Caco-2 (cell line): ENCODE measurements around the gene LMF1. TPM values are rescaled to one million over a fixed set of nuclear protein-coding genes. Genes with fewer than 3 reads are reported as not detected.

Experiments used
- BruUV-seq: library from RNA; stranded (reverse); fragments of 400-500 nt; replicated peaks from 2 replicates; lab custom pipeline; 2021; lab: Mats Ljungman, UMichigan
- CTCF ChIA-PET: fragments of 300-600 bp; sonication (Branson Sonifier 250); formaldehyde crosslinking; loops from one replicate; lab custom pipeline; 2022; ENCODE audit warnings: antibody characterized with exemption; lab: Charles Lee
- POLR2A ChIA-PET: fragments of 300-600 bp; sonication (Branson Sonifier 250); formaldehyde crosslinking; loops from one replicate; lab custom pipeline; 2022; ENCODE audit warnings: antibody characterized with exemption; lab: Charles Lee
- DNase-seq, 2 experiments: peaks; one replicate each; pipeline versions ENCODE4 v3.0.0 to v3.0.0-alpha.2; 2020 to 2022
- H3K27me3 ChIP-seq: replicated peaks from 2 replicates; pipeline ENCODE4 v1.6.0; 2011; ENCODE audit warnings: low read length; ENCODE audit not compliant: control insufficient read depth, insufficient read depth
- H3K36me3 ChIP-seq: 2 replicates; pipeline ENCODE4 v1.5.1; 2011; ENCODE audit warnings: low read length; ENCODE audit not compliant: control insufficient read depth, insufficient read depth
- H3K4me1 ChIP-seq: fragments of 250-450 bp; sonication (Bioruptor Pico); 2 replicates; pipeline ENCODE4 v1.5.1; 2020; ENCODE audit warnings: mild to moderate bottlenecking
- H3K4me3 ChIP-seq: 2 replicates; pipeline ENCODE4 v1.5.1; 2011; ENCODE audit warnings: low read depth, mild to moderate bottlenecking, control low read depth, low read length
- H3K9me3 ChIP-seq: fragments of 250-450 bp; sonication (Bioruptor Pico); 2 replicates; pipeline ENCODE4 v1.5.1; 2020; ENCODE audit warnings: mild to moderate bottlenecking, moderate library complexity
- H3K27ac Mint-ChIP-seq: one replicate; pipeline ENCODE4 v1.8.0; 2022; ENCODE audit warnings: mixed read lengths; ENCODE audit not compliant: unreplicated experiment
- H3K27me3 Mint-ChIP-seq: one replicate; pipeline ENCODE4 v1.8.0; 2022; ENCODE audit warnings: mixed read lengths; ENCODE audit not compliant: insufficient read depth, unreplicated experiment
- H3K36me3 Mint-ChIP-seq: one replicate; pipeline ENCODE4 v1.8.0; 2022; ENCODE audit warnings: mild to moderate bottlenecking, mixed read lengths; ENCODE audit not compliant: insufficient read depth, unreplicated experiment
- H3K4me1 Mint-ChIP-seq: one replicate; pipeline ENCODE4 v1.8.0; 2022; ENCODE audit warnings: low read depth, mixed read lengths; ENCODE audit not compliant: unreplicated experiment
- H3K4me3 Mint-ChIP-seq: one replicate; pipeline ENCODE4 v1.8.0; 2022; ENCODE audit warnings: mild to moderate bottlenecking, moderate library complexity, mixed read lengths; ENCODE audit not compliant: unreplicated experiment
- H3K9me3 Mint-ChIP-seq: one replicate; pipeline ENCODE4 v1.8.0; 2022; ENCODE audit warnings: mixed read lengths; ENCODE audit not compliant: unreplicated experiment
- intact Hi-C: fragments of 100-400 bp; cut with micrococcal nuclease; formaldehyde crosslinking; loops from one replicate; pipeline ENCODE4 v1.10.0; 2022; ENCODE audit not compliant: unreplicated experiment
- total RNA-seq: library from RNA; stranded (reverse); gene quantifications from 2 replicates; pipeline ENCODE4 v1.2.3, GENCODE V29; 2022
- TF ChIP-seq, protein P1 (sequence below), 2 experiments: fragments of 200-600 bp in 1 of 2; IDR thresholded peaks; 1 replicate in 1 of 2; 2 replicates in 1 of 2; pipeline versions ENCODE4 v1.5.1 to v1.8.0; 2011 to 2022; ENCODE audit warnings: antibody characterized with exemption in 1 of 2, control low read depth in 1 of 2, inconsistent platforms in 1 of 2, low read depth in 1 of 2, low read length in 1 of 2, mild to moderate bottlenecking in 1 of 2, moderate library complexity in 1 of 2; ENCODE audit not compliant: insufficient read depth in 1 of 2, severe bottlenecking in 1 of 2, unreplicated experiment in 1 of 2

Gene LMF1
- total RNA-seq, 1 experiment from 2014 or later, result 12.3 TPM

DNA sequence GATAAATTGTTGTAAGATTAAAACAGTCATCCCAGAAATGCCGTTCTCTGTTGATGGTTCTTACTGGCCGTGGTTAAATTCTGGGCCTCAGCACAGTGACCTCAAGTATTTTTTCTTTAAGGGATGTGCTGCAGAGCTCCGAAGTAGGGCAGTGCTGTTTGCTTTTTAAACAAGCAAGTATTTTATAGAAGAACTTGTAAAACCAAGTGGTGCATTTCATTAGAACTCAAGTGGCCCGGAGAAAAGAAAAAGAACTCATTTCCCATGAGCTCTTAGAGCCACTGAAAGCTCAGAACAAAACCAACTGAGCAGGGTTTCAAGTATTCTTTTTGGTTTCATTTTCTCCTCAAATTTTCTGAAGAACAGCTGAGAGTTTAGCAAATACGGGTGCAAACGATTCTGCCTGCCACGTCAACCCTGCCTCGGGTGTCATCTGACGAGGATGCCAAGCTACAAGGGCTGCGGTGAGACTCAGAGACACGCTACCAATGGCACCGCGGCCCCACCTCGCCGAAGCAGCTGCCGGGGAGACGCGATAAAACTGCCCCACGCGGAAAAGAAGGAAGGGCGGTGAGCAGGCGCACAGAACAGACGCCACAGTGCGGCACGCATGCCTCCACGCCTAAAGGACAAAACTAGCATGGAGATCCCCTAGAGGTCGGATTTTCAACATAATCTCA is 6.3 kb downstream of the LMF1 start:
- Mint-ChIP-seq H3K27me3 (no peaks in the 10 kb centered on the region), H3K27ac (no peak overlapping the region), H3K9me3 (peaks cover 16% of the 10 kb centered on the region), H3K4me1 (no peaks in the 10 kb centered on the region), H3K4me3 (no peak overlapping the region), H3K36me3 (no peaks in the 10 kb centered on the region)
- intact Hi-C loops, result no loop called here
- ChIA-PET CTCF (no interaction called here), POLR2A (no interaction called here)
- DNase-seq, result no peak
- Histone ChIP-seq H3K9me3 (no peaks in the 10 kb centered on the region), H3K27me3 (no peaks in the 10 kb centered on the region), H3K4me3 (no peak overlapping the region), H3K36me3 (no peaks in the 10 kb centered on the region), H3K4me1 (peaks cover 2% of the 10 kb centered on the region; the same call in 1 of the 2 replicates)
- TF ChIP-seq, protein P1, sequence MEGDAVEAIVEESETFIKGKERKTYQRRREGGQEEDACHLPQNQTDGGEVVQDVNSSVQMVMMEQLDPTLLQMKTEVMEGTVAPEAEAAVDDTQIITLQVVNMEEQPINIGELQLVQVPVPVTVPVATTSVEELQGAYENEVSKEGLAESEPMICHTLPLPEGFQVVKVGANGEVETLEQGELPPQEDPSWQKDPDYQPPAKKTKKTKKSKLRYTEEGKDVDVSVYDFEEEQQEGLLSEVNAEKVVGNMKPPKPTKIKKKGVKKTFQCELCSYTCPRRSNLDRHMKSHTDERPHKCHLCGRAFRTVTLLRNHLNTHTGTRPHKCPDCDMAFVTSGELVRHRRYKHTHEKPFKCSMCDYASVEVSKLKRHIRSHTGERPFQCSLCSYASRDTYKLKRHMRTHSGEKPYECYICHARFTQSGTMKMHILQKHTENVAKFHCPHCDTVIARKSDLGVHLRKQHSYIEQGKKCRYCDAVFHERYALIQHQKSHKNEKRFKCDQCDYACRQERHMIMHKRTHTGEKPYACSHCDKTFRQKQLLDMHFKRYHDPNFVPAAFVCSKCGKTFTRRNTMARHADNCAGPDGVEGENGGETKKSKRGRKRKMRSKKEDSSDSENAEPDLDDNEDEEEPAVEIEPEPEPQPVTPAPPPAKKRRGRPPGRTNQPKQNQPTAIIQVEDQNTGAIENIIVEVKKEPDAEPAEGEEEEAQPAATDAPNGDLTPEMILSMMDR (IDR thresholded peaks at IDR 0.05; ENCODE audit: insufficient read depth in 1 of 2, low read depth in 1 of 2, low read length in 1 of 2, severe bottlenecking in 1 of 2, unreplicated experiment in 1 of 2), result no peak
- BruUV-seq, result no TSS peak

DNA sequence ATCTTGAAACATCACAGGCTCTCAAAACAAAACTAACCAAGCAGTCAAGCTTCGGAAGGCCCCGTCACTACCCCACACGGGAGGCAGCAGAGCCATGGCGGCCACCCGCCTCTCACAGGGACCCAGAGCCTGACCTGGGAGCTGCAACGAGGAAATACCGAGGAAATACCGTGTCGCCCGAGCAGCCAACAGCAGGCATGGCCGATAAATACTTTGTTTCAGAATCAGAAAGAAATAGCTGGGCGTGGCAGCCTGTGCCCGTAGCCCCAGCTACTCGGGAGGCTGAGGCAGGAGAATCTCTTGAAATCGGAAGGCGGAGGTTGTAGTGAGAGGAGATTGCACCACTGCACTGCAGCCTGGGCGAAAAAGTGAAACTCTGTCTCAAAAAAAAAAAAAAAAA is 6.9 kb downstream of the LMF1 start:
- Histone ChIP-seq H3K4me3 (no peak overlapping the region), H3K4me1 (no peaks in the 10 kb centered on the region), H3K36me3 (no peaks in the 10 kb centered on the region), H3K9me3 (no peaks in the 10 kb centered on the region), H3K27me3 (no peaks in the 10 kb centered on the region)
- Mint-ChIP-seq H3K36me3 (no peaks in the 10 kb centered on the region), H3K27me3 (no peaks in the 10 kb centered on the region), H3K4me1 (no peaks in the 10 kb centered on the region), H3K9me3 (peaks cover 16% of the 10 kb centered on the region), H3K4me3 (no peak overlapping the region), H3K27ac (no peak overlapping the region)
- ChIA-PET POLR2A (no interaction called here), CTCF (no interaction called here)
- intact Hi-C loops, result no loop called here
- no peak for DNase-seq
- no TSS peak for BruUV-seq
- TF ChIP-seq, protein P1 (IDR thresholded peaks at IDR 0.05; ENCODE audit: insufficient read depth in 1 of 2, low read depth in 1 of 2, low read length in 1 of 2, severe bottlenecking in 1 of 2, unreplicated experiment in 1 of 2), result no peak

DNA sequence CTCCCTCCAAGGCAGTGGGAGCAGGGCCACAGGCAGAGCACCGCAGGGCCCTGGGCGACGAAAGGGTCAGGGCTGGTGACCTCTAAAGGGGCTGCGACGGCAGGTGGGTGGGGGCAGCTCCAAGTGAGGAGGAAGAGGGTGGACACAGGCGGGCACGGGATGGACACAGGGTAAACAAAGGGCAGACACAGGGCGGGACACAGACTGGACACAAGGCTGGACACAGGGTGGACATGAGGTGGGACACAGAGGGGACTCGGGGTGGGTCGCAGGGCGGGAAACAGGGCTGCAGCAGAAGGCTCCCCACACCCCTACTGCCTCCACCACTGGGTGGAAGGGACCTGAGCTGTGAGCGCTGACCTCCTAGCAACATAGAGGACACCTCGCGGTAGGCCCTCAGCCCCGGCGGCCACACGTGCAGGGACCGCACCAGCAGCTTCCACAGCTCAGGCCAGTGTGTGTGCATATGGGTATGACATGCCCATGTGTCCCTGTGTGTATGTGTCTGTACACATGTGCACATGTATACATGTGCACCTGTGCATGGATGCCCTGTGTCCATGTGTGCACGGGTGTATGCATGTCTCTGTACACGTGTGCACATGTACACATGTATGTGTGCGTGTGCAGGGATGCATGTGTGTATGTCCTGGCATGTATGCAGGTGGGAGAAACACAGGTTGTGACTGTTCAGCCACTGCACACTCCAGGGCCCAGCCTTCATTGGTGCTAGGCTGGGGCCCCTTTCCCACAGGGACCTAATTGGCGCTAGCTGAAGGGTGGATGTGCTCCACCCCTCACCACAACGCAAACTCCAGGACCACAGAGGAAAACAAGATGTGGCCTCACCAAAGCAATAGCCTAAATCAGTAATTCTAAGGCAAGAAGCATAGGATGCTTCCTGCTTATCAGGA is 7.6 kb downstream of the LMF1 start:
- H3K36me3 ChIP-seq, result no peaks in the 10 kb centered on the region
- Mint-ChIP-seq H3K4me3 (no peak overlapping the region), H3K27ac (no peak overlapping the region), H3K9me3 (peaks cover 16% of the 10 kb centered on the region), H3K4me1 (no peaks in the 10 kb centered on the region), H3K27me3 (no peaks in the 10 kb centered on the region), H3K36me3 (no peaks in the 10 kb centered on the region)
- BruUV-seq, result no TSS peak
- DNase-seq, result no peak
- TF ChIP-seq, protein P1 (IDR thresholded peaks at IDR 0.05; ENCODE audit: insufficient read depth in 1 of 2, low read depth in 1 of 2, low read length in 1 of 2, severe bottlenecking in 1 of 2, unreplicated experiment in 1 of 2), result no peak
- intact Hi-C loops, result no loop called here
- H3K4me1 ChIP-seq, result no peaks in the 10 kb centered on the region
- CTCF ChIA-PET, result no interaction called here
- POLR2A ChIA-PET, result no interaction called here
- no peaks in the 10 kb centered on the region for H3K9me3 ChIP-seq
- H3K4me3 ChIP-seq, result no peak overlapping the region
- no peaks in the 10 kb centered on the region for H3K27me3 ChIP-seq
